ENCODE measurements around the gene KRTAP5-3.
A peak's percentile ranks its signal among the peaks of the same experiment; 100 is the strongest.

The KRTAP5-3 gene

GRCh38 chr11:1570896-1571759, 37.1 kb downstream of the KRTAP5-3 start:
- 4% methylated on average over 22 of the region's 58 CpGs for WGBS (ENCODE audit: insufficient coverage)
- no peak for DNase-seq
- Histone ChIP-seq H3K4me1 (ENCODE audit: control extremely low read depth in 1 of 4, control insufficient read depth in 4 of 4, insufficient read depth in 4 of 4, low read length in 3 of 4) (peaks cover 0 to 30% (median 20%) of the 10 kb centered on the region in 4 experiments), H3K4me3 (ENCODE audit: control insufficient read depth in 1 of 7, extremely low read depth in 1 of 7, insufficient read depth in 4 of 7, low read depth in 2 of 7, low read length in 6 of 7) (peak overlapping the region in 3 of 7 experiments; percentile 45 to 55 (median 52)), H3K27me3 (replicated peaks in 2 of 5; ENCODE audit: control insufficient read depth in 4 of 5, insufficient read depth in 5 of 5, low read length in 4 of 5) (peaks cover 0 to 89% (median 24%) of the 10 kb centered on the region in 5 experiments), H3K9me3 (ENCODE audit: control extremely low read depth in 1 of 5, control insufficient read depth in 4 of 5, insufficient read depth in 2 of 5, low read depth in 1 of 5, low read length in 4 of 5) (no peaks in the 10 kb centered on the region), H3K27ac (ENCODE audit: insufficient read depth in 1 of 2, low read depth in 1 of 2, low read length in 2 of 2, poor library complexity in 1 of 2, severe bottlenecking in 2 of 2) (no peak overlapping the region), H3K36me3 (ENCODE audit: control insufficient read depth in 4 of 4, insufficient read depth in 4 of 4, low read length in 3 of 4) (no peaks in the 10 kb centered on the region)
- ChIA-PET POLR2A (no interaction called here), CTCF (interaction anchor here (1.5 kb wide), 1 partner anchor 23 kb away, joined by 7 read pairs; no protein-coding TSS in a partner anchor)

- Histone ChIP-seq H3K9me3 (ENCODE audit: control extremely low read depth in 1 of 5, control insufficient read depth in 4 of 5, insufficient read depth in 2 of 5, low read depth in 1 of 5, low read length in 4 of 5) (no peaks in the 10 kb centered on the region), H3K27ac (ENCODE audit: insufficient read depth in 1 of 2, low read depth in 1 of 2, low read length in 2 of 2, poor library complexity in 1 of 2, severe bottlenecking in 2 of 2) (no peak overlapping the region), H3K27me3 (replicated peaks in 2 of 5; ENCODE audit: control insufficient read depth in 4 of 5, insufficient read depth in 5 of 5, low read length in 4 of 5) (peaks cover 0 to 89% (median 24%) of the 10 kb centered on the region in 5 experiments), H3K4me1 (ENCODE audit: control extremely low read depth in 1 of 4, control insufficient read depth in 4 of 4, insufficient read depth in 4 of 4, low read length in 3 of 4) (peaks cover 0 to 30% (median 20%) of the 10 kb centered on the region in 4 experiments), H3K36me3 (ENCODE audit: control insufficient read depth in 4 of 4, insufficient read depth in 4 of 4, low read length in 3 of 4) (no peaks in the 10 kb centered on the region), H3K4me3 (ENCODE audit: control insufficient read depth in 1 of 7, extremely low read depth in 1 of 7, insufficient read depth in 4 of 7, low read depth in 2 of 7, low read length in 6 of 7) (no peak overlapping the region)
- DNase-seq, result no peak
- 76% methylated on average over 5 of the region's 8 CpGs for WGBS (ENCODE audit: insufficient coverage)
- ChIA-PET CTCF (interaction anchor here (1.0 to 1.5 kb wide), 2 partner anchors 11 to 22 kb away, joined by 4 to 7 read pairs; no protein-coding TSS in a partner anchor), POLR2A (no interaction called here)
These were observed 37.8 kb downstream of the KRTAP5-3 start for GRCh38 chr11:1570531-1570895.

GRCh38 chr11:1570001-1570453, 38.2 kb downstream of the KRTAP5-3 start:
- Histone ChIP-seq H3K4me3 (ENCODE audit: control insufficient read depth in 1 of 7, extremely low read depth in 1 of 7, insufficient read depth in 4 of 7, low read depth in 2 of 7, low read length in 6 of 7) (no peak overlapping the region), H3K4me1 (ENCODE audit: control extremely low read depth in 1 of 4, control insufficient read depth in 4 of 4, insufficient read depth in 4 of 4, low read length in 3 of 4) (peaks cover 0 to 30% (median 20%) of the 10 kb centered on the region in 4 experiments), H3K36me3 (ENCODE audit: control insufficient read depth in 4 of 4, insufficient read depth in 4 of 4, low read length in 3 of 4) (no peaks in the 10 kb centered on the region), H3K9me3 (ENCODE audit: control extremely low read depth in 1 of 5, control insufficient read depth in 4 of 5, insufficient read depth in 2 of 5, low read depth in 1 of 5, low read length in 4 of 5) (no peaks in the 10 kb centered on the region), H3K27ac (ENCODE audit: insufficient read depth in 1 of 2, low read depth in 1 of 2, low read length in 2 of 2, poor library complexity in 1 of 2, severe bottlenecking in 2 of 2) (no peak overlapping the region), H3K27me3 (replicated peaks in 2 of 5; ENCODE audit: control insufficient read depth in 4 of 5, insufficient read depth in 5 of 5, low read length in 4 of 5) (peaks cover 0 to 89% (median 27%) of the 10 kb centered on the region in 5 experiments)
- ChIA-PET POLR2A (no interaction called here), CTCF (interaction anchor here (1.0 to 1.5 kb wide), 3 partner anchors 10 to 26 kb away, joined by 4 to 7 read pairs (median 4); no protein-coding TSS in a partner anchor)
- no peak for DNase-seq
- WGBS (ENCODE audit: insufficient coverage), result 81% methylated on average over 6 of the region's 11 CpGs

GRCh38 chr11:1569251-1569780, 38.9 kb downstream of the KRTAP5-3 start:
- Histone ChIP-seq H3K4me1 (ENCODE audit: control extremely low read depth in 1 of 4, control insufficient read depth in 4 of 4, insufficient read depth in 4 of 4, low read length in 3 of 4) (peaks cover 0 to 28% (median 17%) of the 10 kb centered on the region in 4 experiments), H3K36me3 (ENCODE audit: control insufficient read depth in 4 of 4, insufficient read depth in 4 of 4, low read length in 3 of 4) (no peaks in the 10 kb centered on the region), H3K27me3 (replicated peaks in 2 of 5; ENCODE audit: control insufficient read depth in 4 of 5, insufficient read depth in 5 of 5, low read length in 4 of 5) (peaks cover 0 to 90% (median 30%) of the 10 kb centered on the region in 5 experiments), H3K9me3 (ENCODE audit: control extremely low read depth in 1 of 5, control insufficient read depth in 4 of 5, insufficient read depth in 2 of 5, low read depth in 1 of 5, low read length in 4 of 5) (no peaks in the 10 kb centered on the region), H3K4me3 (ENCODE audit: control insufficient read depth in 1 of 7, extremely low read depth in 1 of 7, insufficient read depth in 4 of 7, low read depth in 2 of 7, low read length in 6 of 7) (no peak overlapping the region), H3K27ac (ENCODE audit: insufficient read depth in 1 of 2, low read depth in 1 of 2, low read length in 2 of 2, poor library complexity in 1 of 2, severe bottlenecking in 2 of 2) (no peak overlapping the region)
- ChIA-PET POLR2A (interaction anchor here (1.7 kb wide), 1 partner anchor 9 kb away, joined by 3 read pairs; no protein-coding TSS in a partner anchor), CTCF (interaction anchor here (1.0 to 1.5 kb wide), 3 partner anchors 10 to 25 kb away, joined by 4 to 7 read pairs (median 4); no protein-coding TSS in a partner anchor)
- DNase-seq, result no peak
- 73% methylated on average over 14 of the region's 14 CpGs for WGBS (ENCODE audit: insufficient coverage)

- DNase-seq, result peak; percentile 51 to 76 (median 68)
- 42% methylated on average over 10 of the region's 13 CpGs for WGBS (ENCODE audit: insufficient coverage)
- ChIA-PET CTCF (no interaction called here), POLR2A (interaction anchor here (0.6 to 1.7 kb wide), 2 partner anchors 9 to 39 kb away, joined by 3 to 4 read pairs; no protein-coding TSS in a partner anchor)
- H3K36me3 ChIP-seq (ENCODE audit: control insufficient read depth in 4 of 4, insufficient read depth in 4 of 4, low read length in 3 of 4), result no peaks in the 10 kb centered on the region
- H3K4me3 ChIP-seq (ENCODE audit: control insufficient read depth in 1 of 7, extremely low read depth in 1 of 7, insufficient read depth in 4 of 7, low read depth in 2 of 7, low read length in 6 of 7), result no peak overlapping the region
- peaks cover 0 to 20% (median 12%) of the 10 kb centered on the region in 4 experiments for H3K4me1 ChIP-seq (ENCODE audit: control extremely low read depth in 1 of 4, control insufficient read depth in 4 of 4, insufficient read depth in 4 of 4, low read length in 3 of 4)
- H3K27ac ChIP-seq (ENCODE audit: insufficient read depth in 1 of 2, low read depth in 1 of 2, low read length in 2 of 2, poor library complexity in 1 of 2, severe bottlenecking in 2 of 2), result no peak overlapping the region
- no peaks in the 10 kb centered on the region for H3K9me3 ChIP-seq (ENCODE audit: control extremely low read depth in 1 of 5, control insufficient read depth in 4 of 5, insufficient read depth in 2 of 5, low read depth in 1 of 5, low read length in 4 of 5)
- peaks cover 0 to 90% (median 23%) of the 10 kb centered on the region in 5 experiments for H3K27me3 ChIP-seq (replicated peaks in 2 of 5; ENCODE audit: control insufficient read depth in 4 of 5, insufficient read depth in 5 of 5, low read length in 4 of 5)
These were observed 39.8 kb downstream of the KRTAP5-3 start for GRCh38 chr11:1568441-1568911.

- Histone ChIP-seq H3K4me3 (ENCODE audit: control insufficient read depth in 1 of 7, extremely low read depth in 1 of 7, insufficient read depth in 4 of 7, low read depth in 2 of 7, low read length in 6 of 7) (no peak overlapping the region), H3K27me3 (replicated peaks in 2 of 5; ENCODE audit: control insufficient read depth in 4 of 5, insufficient read depth in 5 of 5, low read length in 4 of 5) (peaks cover 0 to 90% (median 23%) of the 10 kb centered on the region in 5 experiments), H3K9me3 (ENCODE audit: control extremely low read depth in 1 of 5, control insufficient read depth in 4 of 5, insufficient read depth in 2 of 5, low read depth in 1 of 5, low read length in 4 of 5) (no peaks in the 10 kb centered on the region), H3K4me1 (ENCODE audit: control extremely low read depth in 1 of 4, control insufficient read depth in 4 of 4, insufficient read depth in 4 of 4, low read length in 3 of 4) (peaks cover 0 to 13% (median 10%) of the 10 kb centered on the region in 4 experiments), H3K36me3 (ENCODE audit: control insufficient read depth in 4 of 4, insufficient read depth in 4 of 4, low read length in 3 of 4) (no peaks in the 10 kb centered on the region), H3K27ac (ENCODE audit: insufficient read depth in 1 of 2, low read depth in 1 of 2, low read length in 2 of 2, poor library complexity in 1 of 2, severe bottlenecking in 2 of 2) (no peak overlapping the region)
- 88% methylated on average over 7 of the region's 7 CpGs for WGBS (ENCODE audit: insufficient coverage)
- POLR2A ChIA-PET, result interaction anchor here (0.6 kb wide), 1 partner anchor 40 kb away, joined by 4 read pairs; no protein-coding TSS in a partner anchor
- no peak for DNase-seq
- CTCF ChIA-PET, result no interaction called here
These were observed 40.6 kb downstream of the KRTAP5-3 start for GRCh38 chr11:1567721-1568100.

All from common myeloid progenitor, CD34-positive (primary cell).